Panc1 (cell line): ENCODE results near the gene FCHSD2. TPM values are rescaled to one million over a fixed set of nuclear protein-coding genes. Genes with fewer than 3 reads are reported as not detected.

Source experiments
- ATAC-seq: fragments of 200-7000 bp; cut with Tn5 transposase; 2 replicates; pipeline ENCODE4 v1.9.1; 2020; ENCODE audit warnings: mild to moderate bottlenecking, moderate library complexity
- BruUV-seq: library from RNA; stranded (reverse); fragments of 400-500 nt; replicated peaks from 2 replicates; lab custom pipeline; 2021; lab: Mats Ljungman, UMichigan
- CTCF ChIA-PET: fragments of 300-600 bp; sonication (Branson Sonifier 250); formaldehyde crosslinking; loops from one replicate; lab custom pipeline; 2022; ENCODE audit warnings: antibody characterized with exemption; lab: Charles Lee
- POLR2A ChIA-PET: fragments of 300-600 bp; sonication (Branson Sonifier 250); formaldehyde crosslinking; loops from one replicate; lab custom pipeline; 2022; ENCODE audit warnings: antibody characterized with exemption; lab: Charles Lee
- DNase-seq: peaks from one replicate; pipeline ENCODE4 v3.0.0-alpha.2; 2010; ENCODE audit warnings: low read depth, low spot score
- H3K27ac ChIP-seq: 2 replicates; pipeline ENCODE4 v1.5.1; 2011; ENCODE audit warnings: mild to moderate bottlenecking, low read length, inconsistent platforms
- H3K27me3 ChIP-seq: fragments of 200-500 bp; sonication (Bioruptor generic); 2 replicates; pipeline ENCODE4 v1.6.0; 2014; ENCODE audit warnings: low read length, inconsistent platforms; ENCODE audit not compliant: control insufficient read depth, insufficient read depth
- H3K36me3 ChIP-seq: fragments of 200-500 bp; sonication (Bioruptor generic); 2 replicates; pipeline ENCODE4 v1.5.1; 2014; ENCODE audit warnings: inconsistent platforms, mild to moderate bottlenecking, low read length, moderate library complexity; ENCODE audit not compliant: control insufficient read depth, insufficient read depth
- H3K4me1 ChIP-seq: 2 replicates; pipeline ENCODE4 v1.5.1; 2011; ENCODE audit warnings: inconsistent platforms, mild to moderate bottlenecking, low read length, moderate library complexity; ENCODE audit not compliant: control insufficient read depth, insufficient read depth
- H3K4me3 ChIP-seq, 2 experiments: 2 replicates each; pipeline ENCODE4 v1.5.1; 2011 to 2012; ENCODE audit warnings: low read depth in 2 of 2, low read length in 2 of 2, mild to moderate bottlenecking in 2 of 2, inconsistent platforms in 1 of 2, moderate library complexity in 1 of 2
- H3K9me3 ChIP-seq: fragments of 200-500 bp; sonication (Bioruptor generic); 2 replicates; pipeline ENCODE4 v1.5.1; 2014; ENCODE audit warnings: low read depth, mild to moderate bottlenecking, inconsistent platforms, low read length, moderate library complexity; ENCODE audit not compliant: control insufficient read depth, insufficient read depth
- CTCF ChIP-seq: fragments of 450-650 bp; IDR thresholded peaks from 2 replicates; pipeline ENCODE4 v1.5.1; 2017; ENCODE audit warnings: mild to moderate bottlenecking
- POLR2AphosphoS5 ChIP-seq: IDR thresholded peaks from 2 replicates; pipeline ENCODE4 v1.6.1; 2012; ENCODE audit warnings: mild to moderate bottlenecking, low read depth, low read length, moderate library complexity
- REST ChIP-seq, 2 experiments: IDR thresholded peaks; 2 replicates each; pipeline ENCODE4 v1.6.1; 2011 to 2012; ENCODE audit warnings: low read depth in 2 of 2, control low read depth in 1 of 2, low read length in 1 of 2, mild to moderate bottlenecking in 1 of 2, moderate library complexity in 1 of 2; ENCODE audit not compliant: insufficient read depth in 1 of 2
- SIN3A ChIP-seq: IDR thresholded peaks from 2 replicates; pipeline ENCODE4 v1.6.1; 2012; ENCODE audit warnings: low read depth, mild to moderate bottlenecking, low read length, moderate library complexity, borderline replicate concordance; ENCODE audit not compliant: insufficient read depth
- TCF7L2 ChIP-seq: IDR thresholded peaks from 2 replicates; pipeline ENCODE4 v1.6.1; 2011; ENCODE audit warnings: mild to moderate bottlenecking, low read depth, low read length, inconsistent platforms
- in situ Hi-C: cut with HindIII; loops from 2 replicates; pipeline ENCODE4 v1.10.0; 2016; ENCODE audit warnings: low sequenced_read_pairs, low pct_unique_long_range_greater_than_20kb
- intact Hi-C: fragments of 100-400 bp; cut with micrococcal nuclease; formaldehyde crosslinking; loops from one replicate; pipeline ENCODE4 v1.10.0; 2022; ENCODE audit not compliant: unreplicated experiment
- total RNA-seq: library from RNA; stranded (reverse); gene quantifications from one replicate; pipeline ENCODE4 v1.2.1, GENCODE V29; 2021; ENCODE audit not compliant: unreplicated experiment

The FCHSD2 gene
- total RNA-seq, 1 experiment from 2014 or later, result 31.8 TPM

DNA sequence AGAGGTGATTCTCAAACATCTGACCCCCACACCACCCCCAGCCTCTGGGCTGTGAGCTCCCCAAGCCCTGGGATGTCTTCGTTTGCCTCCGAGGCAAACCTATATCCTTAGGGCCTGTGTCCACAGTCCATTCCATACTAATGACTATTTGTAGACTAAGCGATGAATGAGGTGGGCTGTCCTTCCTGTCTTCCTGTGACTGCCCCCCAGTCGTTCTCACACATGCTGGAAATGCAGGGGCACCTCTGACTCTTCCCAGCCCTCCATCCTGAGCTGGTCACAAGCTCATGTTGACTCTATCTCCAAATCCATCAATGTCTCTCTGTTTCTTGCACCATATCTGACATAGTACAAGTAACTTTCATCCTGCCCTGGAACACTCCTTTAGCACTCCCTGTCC lies 323.1 kb downstream of the FCHSD2 start:
- Histone ChIP-seq H3K27ac (no peak overlapping the region), H3K36me3 (no peaks in the 10 kb centered on the region), H3K4me3 (no peak overlapping the region), H3K9me3 (no peaks in the 10 kb centered on the region), H3K4me1 (peaks cover 10% of the 10 kb centered on the region), H3K27me3 (no peaks in the 10 kb centered on the region)
- BruUV-seq, result no TSS peak
- DNase-seq, result no peak
- POLR2A ChIA-PET, result no interaction called here
- no peak for ATAC-seq
- in situ Hi-C loops (no loop called here), intact Hi-C loops (no loop called here)
- TF ChIP-seq REST (IDR thresholded peaks at IDR 0.05; ENCODE audit: insufficient read depth in 1 of 2, low read depth in 2 of 2, low read length in 1 of 2), result no peak
- no peak for TF ChIP-seq POLR2AphosphoS5
- TF ChIP-seq CTCF, result no peak
- no peak for TF ChIP-seq SIN3A
- TF ChIP-seq TCF7L2, result no peak
- CTCF ChIA-PET, result interaction anchor here (0.6 to 0.7 kb wide), 2 partner anchors 30 to 374 kb away, joined by 4 read pairs; no protein-coding TSS in a partner anchor

GRCh38 chr11:72817966-72818365 lies 324.2 kb downstream of the FCHSD2 start:
- in situ Hi-C loops (no loop called here), intact Hi-C loops (no loop called here)
- no TSS peak for BruUV-seq
- ChIA-PET POLR2A (no interaction called here), CTCF (no interaction called here)
- Histone ChIP-seq H3K36me3 (no peaks in the 10 kb centered on the region), H3K4me1 (peaks cover 10% of the 10 kb centered on the region), H3K27ac (no peak overlapping the region), H3K4me3 (no peak overlapping the region), H3K9me3 (no peaks in the 10 kb centered on the region), H3K27me3 (no peaks in the 10 kb centered on the region)
- no peak for TF ChIP-seq TCF7L2
- no peak for TF ChIP-seq POLR2AphosphoS5
- no peak for TF ChIP-seq SIN3A
- no peak for TF ChIP-seq REST (IDR thresholded peaks at IDR 0.05; ENCODE audit: insufficient read depth in 1 of 2, low read depth in 2 of 2, low read length in 1 of 2)
- no peak for TF ChIP-seq CTCF
- ATAC-seq (no peak), DNase-seq (no peak)
